ENCODE results near the gene RARRES1.

Gene RARRES1

DNA sequence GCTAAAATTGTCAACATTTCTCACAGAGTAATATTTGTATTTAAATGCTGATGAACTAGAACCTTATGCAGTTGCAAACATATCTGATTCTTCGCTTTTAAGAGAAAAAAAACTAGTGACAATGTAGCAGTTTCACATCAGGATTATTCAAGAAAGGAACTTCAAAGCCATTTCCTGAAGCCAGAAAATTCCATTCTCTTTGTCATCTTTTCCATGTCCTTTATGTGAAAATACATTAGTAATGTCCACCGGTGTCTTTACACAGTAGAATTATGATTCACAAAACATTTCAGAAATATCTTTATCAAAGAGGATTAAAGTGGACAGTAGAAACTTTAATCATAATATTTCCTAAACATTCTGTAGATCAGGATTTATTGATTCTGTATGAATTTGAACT lies 47.1 kb downstream of the RARRES1 start:
- DNase-seq (ENCODE audit: low spot score) = no peak

DNA sequence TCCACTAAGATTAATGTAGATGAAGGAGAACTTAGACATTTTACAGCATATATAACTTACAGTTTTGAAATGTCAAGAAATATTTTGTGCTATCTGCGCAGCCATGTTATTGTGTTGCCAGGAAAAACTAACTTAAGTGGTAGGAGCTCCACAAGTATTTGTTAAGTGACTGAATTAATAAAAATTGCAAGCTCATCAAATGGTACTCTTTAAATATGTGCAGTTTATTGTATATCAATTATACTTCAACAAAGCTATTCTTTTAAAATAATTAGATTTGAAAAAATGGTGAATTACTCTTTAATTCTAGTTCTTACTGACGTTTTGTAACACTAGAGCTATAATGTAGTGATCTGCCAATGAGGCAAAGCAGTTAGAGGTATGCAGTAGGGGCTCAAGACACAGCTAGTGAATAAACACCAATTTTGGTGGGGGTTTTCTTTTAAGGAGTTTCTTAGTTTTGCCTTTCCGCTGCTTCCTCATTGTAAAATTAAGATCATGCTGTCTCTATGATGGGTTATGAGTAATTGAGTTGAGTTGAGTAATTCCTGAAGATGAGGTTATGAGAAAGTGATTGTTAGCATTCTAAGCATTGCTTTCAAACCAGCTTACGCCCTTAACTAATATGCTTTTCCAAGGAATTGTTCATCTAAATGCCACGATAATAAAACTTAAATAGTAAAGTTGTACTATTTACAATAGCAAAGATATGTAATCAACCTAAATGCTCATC lies 48.9 kb downstream of the RARRES1 start:
- peak; percentile 39 for DNase-seq (ENCODE audit: low spot score)

DNA sequence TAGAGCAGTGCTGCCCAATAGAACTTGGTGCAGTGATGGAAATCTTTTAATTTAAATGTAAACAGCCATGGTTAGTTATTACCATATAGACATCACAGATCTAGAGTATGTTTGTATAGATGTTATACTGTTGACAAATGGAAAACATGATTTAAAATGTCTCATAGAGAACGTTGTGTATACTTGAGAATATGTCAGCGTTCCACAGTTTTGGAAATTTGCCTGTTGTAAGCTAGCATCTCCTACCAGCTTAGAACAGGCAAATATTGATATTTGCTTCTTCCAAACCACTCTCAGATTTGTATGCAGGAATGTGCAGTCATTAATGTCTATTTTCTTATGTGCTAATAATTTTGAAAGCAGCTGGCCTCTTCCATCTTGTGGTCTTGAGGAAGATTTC lies 51.4 kb downstream of the RARRES1 start:
- no peak for DNase-seq (ENCODE audit: low spot score)

DNA sequence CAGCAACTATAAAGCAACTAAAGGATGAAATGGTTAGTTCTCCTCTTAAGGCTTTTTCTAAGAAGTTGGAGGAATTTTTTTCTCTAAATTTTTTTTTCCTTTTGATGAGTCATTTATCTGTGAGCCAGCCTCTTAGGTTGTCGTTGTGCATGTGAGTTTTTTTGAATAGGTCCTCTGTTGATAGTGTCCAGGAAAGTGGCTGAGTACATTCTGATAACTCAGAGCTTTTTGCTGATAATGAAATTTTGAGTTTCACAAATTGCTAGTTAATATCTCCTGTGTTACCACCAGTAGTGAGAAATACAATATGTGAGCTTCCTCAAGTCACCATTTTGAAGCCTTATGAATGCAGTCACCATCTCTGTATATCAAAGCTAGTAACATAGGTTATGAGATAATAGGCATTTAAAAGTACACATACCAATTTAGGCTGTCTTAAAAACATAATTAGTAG lies 52.7 kb downstream of the RARRES1 start:
- DNase-seq (ENCODE audit: low spot score) = no peak

DNA sequence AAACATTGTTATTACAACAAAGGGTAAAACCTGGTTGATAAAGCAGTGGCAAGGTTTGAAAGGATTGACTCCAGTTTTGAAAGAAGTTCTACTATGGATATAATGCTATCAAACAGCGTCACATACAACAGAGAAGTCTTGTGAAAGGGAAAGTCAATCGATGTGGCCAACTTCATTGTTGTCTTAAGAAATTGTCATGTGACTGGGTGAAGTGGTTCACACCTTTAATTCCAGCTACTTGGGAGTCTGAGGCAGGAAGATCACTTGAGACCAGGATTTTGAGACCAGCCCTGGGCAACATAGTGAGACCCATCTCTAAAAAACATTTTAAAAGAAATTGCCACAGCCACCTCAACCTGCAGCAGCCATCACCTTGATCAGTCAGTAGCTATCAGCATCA lies 53.6 kb downstream of the RARRES1 start:
- no peak for DNase-seq (ENCODE audit: low spot score)

DNA sequence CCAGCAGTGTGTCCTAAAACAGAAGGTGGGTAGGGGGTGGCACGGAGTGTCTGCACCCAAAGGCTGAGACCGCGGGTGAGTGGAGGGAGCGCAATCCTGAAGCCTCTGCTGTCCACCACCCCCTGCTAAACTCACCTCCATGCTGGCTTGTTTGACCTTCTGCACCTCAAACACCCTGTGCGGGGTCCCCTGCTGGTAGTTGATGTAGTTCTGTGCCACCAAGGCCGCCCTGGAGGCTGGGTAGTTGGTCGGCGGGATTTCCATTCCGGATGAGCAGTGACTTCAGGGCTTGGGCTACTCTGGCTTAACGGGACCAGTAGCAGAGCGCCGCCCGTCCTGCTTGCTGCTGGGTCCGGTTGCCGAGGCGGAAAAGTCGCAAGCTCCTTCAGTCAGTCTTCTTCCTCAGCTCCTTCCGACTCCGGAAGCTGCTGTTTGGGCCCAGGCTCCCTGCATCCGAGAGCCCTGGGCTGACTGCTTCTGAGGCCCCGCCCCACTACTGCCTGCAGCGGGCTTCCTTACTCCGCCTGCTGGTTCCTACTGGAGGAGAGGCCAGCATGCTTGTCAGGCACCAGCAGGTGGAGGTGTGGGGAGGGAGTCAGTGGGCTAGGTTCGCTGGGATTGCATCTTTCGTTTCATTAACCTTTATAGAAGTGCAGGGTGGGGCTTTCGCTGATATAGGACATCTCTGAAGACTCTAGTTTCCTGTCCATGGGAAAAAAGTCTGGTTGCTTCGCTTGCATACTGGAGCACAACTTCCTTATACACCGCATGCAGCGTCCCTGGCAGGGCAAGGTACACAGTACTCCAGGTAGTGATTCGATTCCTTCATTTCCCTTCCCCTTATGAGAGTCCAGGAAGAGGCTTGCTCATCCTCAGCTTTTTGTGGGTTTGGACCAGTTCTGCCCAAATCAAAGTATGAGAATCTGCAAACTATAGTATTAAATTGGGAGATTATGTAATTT lies 59.8 kb downstream of the RARRES1 start, which contains the start of gene LXN:
LXN (minus strand) TSS at position 434 of the 962 bp plus-strand sequence; CDS start at position 264, 170 bp downstream.
- peak; percentile 88 for DNase-seq (ENCODE audit: low spot score)

DNA sequence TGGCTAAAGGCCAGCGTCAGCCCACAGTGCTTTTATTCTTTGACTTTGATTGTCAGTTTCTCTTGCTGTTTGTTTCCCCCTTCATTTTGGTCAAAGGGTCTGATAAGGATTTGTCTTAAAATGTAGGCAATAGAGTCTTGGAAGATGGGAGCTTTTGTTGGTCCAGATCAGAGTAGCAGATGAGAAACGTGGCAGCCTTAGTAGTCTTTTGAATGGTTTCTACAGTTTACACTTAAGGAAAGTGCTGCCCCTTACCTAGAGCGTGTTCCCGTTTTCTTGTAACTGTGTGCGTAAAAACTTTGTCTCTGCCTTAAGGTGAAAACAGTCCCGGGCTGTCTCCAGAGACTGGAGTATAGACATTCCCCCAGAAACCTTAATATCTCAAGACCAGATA lies 60.4 kb downstream of the RARRES1 start:
- no peak for DNase-seq (ENCODE audit: low spot score)

DNA sequence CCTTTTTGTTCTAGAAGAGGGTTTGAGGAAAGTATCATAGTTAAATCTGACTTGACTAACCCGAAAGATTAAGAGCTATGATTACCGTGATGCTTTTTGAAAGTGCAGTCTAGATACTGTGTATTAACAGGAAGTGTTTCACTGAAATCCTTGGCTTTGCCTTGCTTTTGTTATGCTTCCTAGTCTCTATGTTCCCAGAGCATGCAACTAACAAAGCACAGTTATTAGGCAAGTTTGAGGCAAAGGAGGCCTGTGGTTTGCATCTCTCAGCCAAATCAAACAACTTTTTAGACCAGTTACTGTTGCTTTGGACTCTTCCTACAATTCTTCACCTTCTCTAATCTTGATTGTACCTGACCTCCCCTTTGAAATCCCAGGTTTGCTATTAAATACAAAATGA lies 63.8 kb downstream of the RARRES1 start:
- DNase-seq (ENCODE audit: low spot score) = no peak

DNA sequence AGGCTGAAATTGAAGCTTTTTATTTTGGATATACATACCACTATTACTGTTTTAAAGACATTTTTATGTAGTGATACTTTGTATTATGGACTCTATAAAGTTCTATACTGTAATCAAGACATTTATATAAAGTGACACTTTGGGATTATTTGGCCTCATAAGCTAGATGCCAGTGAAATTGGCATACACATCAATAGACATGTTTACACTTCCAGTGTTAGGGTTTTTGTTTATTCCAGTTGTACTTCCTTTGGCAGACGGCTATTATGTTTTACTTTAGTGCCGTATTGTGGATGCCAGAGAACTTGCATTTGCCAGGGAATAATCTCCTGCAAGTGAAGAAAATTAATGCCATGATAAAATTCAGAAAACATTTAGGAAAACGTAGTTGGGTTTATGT lies 65.8 kb downstream of the RARRES1 start:
- DNase-seq (ENCODE audit: low spot score) = no peak

DNA sequence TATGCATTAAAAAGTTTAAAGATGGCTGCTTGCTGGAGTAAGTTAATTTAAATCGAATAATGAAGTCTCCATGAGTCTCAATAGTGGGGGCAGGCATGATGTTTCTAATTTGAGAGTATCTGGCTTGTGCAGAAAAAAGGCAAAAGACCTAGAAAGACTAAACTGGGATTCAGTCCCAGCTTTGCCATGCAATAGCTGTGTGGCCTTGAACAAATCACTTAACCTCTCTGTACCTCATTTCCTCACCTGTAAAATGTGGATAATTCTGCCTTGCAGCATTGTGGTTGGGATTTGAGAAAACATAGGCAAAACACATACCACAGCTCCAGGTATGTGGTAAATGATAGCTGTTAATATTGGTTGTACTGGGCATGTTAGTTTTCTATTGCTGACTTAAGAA lies 68.4 kb downstream of the RARRES1 start:
- DNase-seq (ENCODE audit: low spot score) = no peak

DNA sequence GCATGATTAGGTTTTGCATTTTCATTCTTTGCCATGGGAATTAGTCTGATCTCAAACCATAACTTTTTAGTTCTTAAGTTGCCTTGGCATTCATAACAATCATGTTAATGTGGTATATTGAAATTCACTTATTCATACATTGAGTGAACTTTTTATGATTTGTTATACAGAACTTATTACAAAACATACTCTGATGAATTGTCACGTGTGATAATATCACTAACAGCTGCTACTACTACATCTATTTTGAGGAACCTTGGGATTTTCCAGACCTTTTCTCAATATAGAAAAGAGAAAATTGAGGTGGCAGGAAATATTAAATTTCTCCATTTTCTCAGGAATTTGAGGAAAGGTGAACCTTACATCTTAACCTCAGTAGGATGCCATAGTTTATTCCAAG lies 69.0 kb downstream of the RARRES1 start:
- DNase-seq (ENCODE audit: low spot score) = no peak

DNA sequence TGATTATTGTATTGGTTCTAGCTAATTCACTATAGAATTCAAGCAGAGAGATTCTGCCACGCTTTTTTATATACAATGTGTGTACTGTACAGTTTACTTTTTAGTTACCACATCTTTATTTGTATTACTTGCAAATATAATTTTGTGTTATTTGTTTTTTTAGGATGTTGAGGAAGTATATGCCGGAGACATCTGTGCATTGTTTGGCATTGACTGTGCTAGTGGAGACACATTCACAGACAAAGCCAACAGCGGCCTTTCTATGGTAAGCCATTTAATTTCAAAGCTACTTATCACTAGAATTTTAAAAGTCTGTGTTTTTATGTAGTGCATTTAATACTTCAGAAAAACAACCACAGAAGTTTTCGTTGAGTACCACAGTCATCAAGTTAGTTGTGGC lies 71.5 kb downstream of the RARRES1 start:
- DNase-seq (ENCODE audit: low spot score) = no peak

DNA sequence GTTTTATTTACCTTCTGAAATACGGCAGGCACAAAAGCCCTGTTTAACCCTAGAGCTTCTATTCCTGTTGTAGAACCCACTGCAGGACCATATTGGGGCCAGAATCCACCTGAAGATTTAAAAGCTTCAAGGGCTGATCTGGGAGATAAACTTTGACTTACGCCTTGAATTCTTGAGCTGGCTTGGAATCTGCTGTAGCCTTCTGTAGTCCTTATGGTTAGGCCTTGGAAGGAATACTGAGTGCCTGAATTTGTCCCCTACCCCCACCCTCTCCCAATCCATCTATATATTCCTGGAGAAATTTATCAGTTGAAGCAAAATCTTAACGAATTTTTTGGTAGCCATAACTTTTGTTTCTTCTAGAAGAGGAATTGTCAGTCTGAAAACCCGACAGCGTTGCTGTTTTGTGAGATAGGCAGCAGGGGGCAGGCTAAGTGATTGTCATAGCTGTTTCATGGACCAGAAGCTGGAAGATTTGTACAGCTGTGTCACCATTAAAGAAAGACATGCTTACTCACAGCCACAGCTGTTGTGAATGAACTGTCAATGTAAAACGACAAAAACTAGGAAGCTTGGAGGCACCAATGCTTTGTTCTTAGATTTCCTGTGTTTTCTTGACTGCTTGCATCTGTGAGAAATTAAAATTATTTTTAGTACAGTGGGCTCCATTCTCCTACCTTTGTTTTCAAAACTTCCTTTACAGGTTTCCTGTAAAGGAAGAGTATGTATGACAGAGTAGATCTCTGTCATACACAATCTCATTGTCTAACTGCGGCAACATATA lies 72.6 kb downstream of the RARRES1 start:
- DNase-seq (ENCODE audit: low spot score) = peak; percentile 64

DNA sequence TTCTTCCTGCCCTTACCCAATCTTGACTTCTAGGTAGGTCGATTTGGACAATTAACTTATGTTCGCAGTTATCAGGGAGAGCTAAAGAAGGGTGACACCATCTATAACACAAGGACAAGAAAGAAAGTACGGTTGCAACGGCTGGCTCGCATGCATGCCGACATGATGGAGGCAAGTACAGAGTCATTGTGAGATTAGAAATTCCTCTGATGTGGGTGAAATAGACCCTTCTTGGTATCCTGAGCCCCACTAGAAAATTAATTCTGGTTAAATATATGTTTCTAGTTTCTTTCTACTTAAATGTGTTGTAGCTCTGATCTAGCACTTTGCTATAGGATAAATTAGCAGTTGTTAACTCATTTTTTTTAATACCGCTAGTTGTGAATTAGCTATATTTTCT lies 73.4 kb downstream of the RARRES1 start:
- DNase-seq (ENCODE audit: low spot score) = peak; percentile 42

DNA sequence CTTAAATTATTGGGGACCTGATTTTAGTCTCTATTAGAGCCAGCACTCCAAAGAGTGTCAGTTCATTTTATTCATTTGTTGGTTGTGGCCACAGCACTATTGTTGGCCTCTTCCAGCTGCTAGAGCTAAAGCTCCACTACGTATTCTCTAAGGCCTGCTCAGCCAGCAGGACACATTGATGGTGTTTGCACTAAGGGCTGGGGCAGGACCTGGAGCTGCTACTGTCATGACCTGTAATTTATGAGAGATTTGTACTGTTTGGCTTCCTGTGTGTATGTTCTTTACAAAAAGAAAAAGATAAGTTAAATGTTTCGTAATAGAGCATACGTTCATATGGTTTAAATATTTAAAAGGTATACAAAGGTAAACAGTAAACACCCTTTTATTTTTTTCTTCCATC lies 79.8 kb downstream of the RARRES1 start:
- no peak for DNase-seq (ENCODE audit: low spot score)

DNA sequence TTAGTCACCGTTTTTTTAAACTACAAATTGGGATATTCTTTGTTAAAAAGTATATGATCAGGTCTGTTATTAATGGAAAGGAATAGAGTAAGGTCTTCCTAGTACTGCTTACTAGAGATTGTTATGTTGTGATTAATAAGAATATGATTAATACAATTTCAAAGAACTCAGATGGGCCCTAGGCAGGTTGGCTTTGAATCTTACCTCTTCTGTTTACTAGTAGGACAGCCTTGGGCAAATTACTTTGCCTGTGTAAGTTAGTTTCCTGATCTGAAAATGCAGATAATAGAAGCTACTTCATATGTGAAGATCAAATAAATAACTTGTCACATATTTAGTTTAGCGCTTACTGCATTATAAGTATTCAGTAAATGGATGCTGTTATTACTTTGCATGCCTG lies 81.1 kb downstream of the RARRES1 start:
- DNase-seq (ENCODE audit: low spot score) = no peak

DNA sequence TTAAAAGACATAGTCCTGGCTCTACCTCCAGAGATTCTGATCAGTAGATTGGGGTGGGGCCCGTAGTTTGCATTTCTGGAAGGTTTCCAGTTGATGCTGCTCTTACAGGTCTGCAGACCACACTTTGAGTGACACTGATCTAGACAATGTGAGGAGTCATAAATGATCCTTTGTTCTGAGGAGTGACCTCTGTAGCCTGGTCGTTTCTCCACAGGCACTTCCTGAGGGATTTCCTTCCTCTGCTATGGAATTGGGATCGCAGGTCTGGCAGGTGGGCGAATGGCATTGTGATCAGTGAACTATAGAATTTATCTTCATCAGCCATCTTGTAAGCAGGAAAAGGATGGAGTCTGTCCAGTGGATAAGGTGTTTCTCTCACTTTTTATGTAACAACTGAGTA lies 82.5 kb downstream of the RARRES1 start:
- no peak for DNase-seq (ENCODE audit: low spot score)
